GM12872 (cell line): ENCODE results near the gene MLC1.

Experiments used
- CTCF ChIP-seq: IDR thresholded peaks from 3 replicates; pipeline ENCODE4 v1.5.1; 2011; ENCODE audit warnings: low read depth, mild to moderate bottlenecking, low read length, moderate library complexity; ENCODE audit not compliant: insufficient read depth

The MLC1 gene

GRCh38 chr22:50112151-50113118, 27.2 kb upstream of the MLC1 start:
- TF ChIP-seq CTCF = no peak

- TF ChIP-seq CTCF = no peak
These were observed 25.8 kb upstream of the MLC1 start for GRCh38 chr22:50111056-50111455.

GRCh38 chr22:50107529-50107928, 22.3 kb upstream of the MLC1 start:
- TF ChIP-seq CTCF = no peak

GRCh38 chr22:50105208-50106100, 20.2 kb upstream of the MLC1 start:
- TF ChIP-seq CTCF = no peak

- TF ChIP-seq CTCF = no peak
These were observed 18.9 kb upstream of the MLC1 start for GRCh38 chr22:50104141-50104544.

- TF ChIP-seq CTCF = no peak
These were observed 17.7 kb upstream of the MLC1 start for GRCh38 chr22:50102946-50103345.
